ENCODE data around the gene ZNF462.

- TF ChIP-seq CTCF (IDR thresholded peaks at IDR 0.05) (no peak), POLR2A (IDR thresholded peaks at IDR 0.05) (no peak)
Measured at GRCh38 chr9:106890608-106891007, 27.6 kb downstream of the ZNF462 start.
